Measurements from ENCODE around the gene PRRT4. TPM values are rescaled to one million over a fixed set of nuclear protein-coding genes. Genes with fewer than 3 reads are reported as not detected.

PRRT4 gene
- total RNA-seq, 4 donors from 2014 or later = 0.38 to 1.9 (median 1.5) TPM

- TF ChIP-seq CTCF (IDR thresholded peaks at IDR 0.05) = no peak
- no peak for TF ChIP-seq POLR2A (IDR thresholded peaks at IDR 0.05)
- Histone ChIP-seq H3K27me3 (no peaks in the 10 kb centered on the region), H3K9me3 (no peaks in the 10 kb centered on the region), H3K27ac (no peak overlapping the region), H3K4me3 (no peak overlapping the region), H3K36me3 (peaks cover 0 to 55% (median 6%) of the 10 kb centered on the region in 3 donors), H3K4me1 (peaks cover 0 to 6% (median 0%) of the 10 kb centered on the region in 3 donors)
- 58 to 66% methylated on average over 8 to 10 of the region's 10 CpGs for WGBS, 2 donors
- no peak for DNase-seq
- intact Hi-C loops (cut with DNase I) = no loop called here
These were observed 59.4 kb downstream of the PRRT4 start for GRCh38 chr7:128302139-128302538.

Small RNA genes within 50 kb of the gene (small RNA-seq; reads per million reads assigned to genes)
- gene RNU7-27P = 0 reads per million in 4 donors

Other genes with a start within 250 kb of the PRRT4 start
- gene LEP, start 120.4 kb downstream of the PRRT4 start, total RNA-seq = not detected
- gene RBM28, start 17.8 kb downstream of the PRRT4 start, total RNA-seq = 10 to 100 TPM; 12.9 to 28.8 (median 18.7) TPM
- 10 to 100 TPM; 30.2 to 53.7 (median 41.6) TPM for gene IMPDH1, start 48.3 kb upstream of the PRRT4 start, total RNA-seq
- gene HILPDA, start 94.2 kb upstream of the PRRT4 start, total RNA-seq = 10 to 100 TPM; 17.6 to 53.0 (median 21.9) TPM
- gene METTL2B, start 115.1 kb upstream of the PRRT4 start, total RNA-seq = 10 to 100 TPM; 20.2 to 26.6 (median 24.5) TPM